HEK293T (cell line): ENCODE data around the gene SLC6A4.

ENCODE experiments used
- CTCF ChIA-PET: fragments of 350-600 bp; formaldehyde crosslinking; extraction: SDS; loops from one replicate; lab custom pipeline; 2021; ENCODE audit warnings: antibody characterized with exemption, inconsistent platforms; lab: Yijun Ruan, JAX
- POLR2A ChIA-PET: fragments of 350-600 bp; formaldehyde crosslinking; extraction: SDS; loops from one replicate; lab custom pipeline; 2020; ENCODE audit warnings: antibody characterized with exemption, inconsistent platforms; lab: Yijun Ruan, JAX
- DNase-seq: peaks from one replicate; pipeline ENCODE4 v3.0.0; 2012; ENCODE audit warnings: mixed read lengths; ENCODE audit errors: extremely low spot score
- ARNT ChIP-seq: fragments of 450-650 bp; IDR thresholded peaks from 2 replicates; pipeline ENCODE4 v1.6.1; 2017; ENCODE audit warnings: mild to moderate bottlenecking
- BHLHE40 ChIP-seq: fragments of 450-650 bp; IDR thresholded peaks from 2 replicates; pipeline ENCODE4 v1.6.1; 2016; ENCODE audit warnings: mild to moderate bottlenecking, moderate library complexity, borderline replicate concordance
- CTBP1 ChIP-seq: fragments of 450-650 bp; IDR thresholded peaks from 2 replicates; pipeline ENCODE4 v1.6.1; 2016; ENCODE audit warnings: borderline replicate concordance
- ELF4 ChIP-seq: fragments of 450-650 bp; IDR thresholded peaks from 2 replicates; pipeline ENCODE4 v1.6.1; 2017; ENCODE audit warnings: antibody characterized with exemption
- FOXA1 ChIP-seq: fragments of 450-650 bp; IDR thresholded peaks from 2 replicates; pipeline ENCODE4 v1.6.1; 2016; ENCODE audit warnings: mild to moderate bottlenecking
- FOXK2 ChIP-seq: fragments of 450-650 bp; IDR thresholded peaks from 2 replicates; pipeline ENCODE4 v1.6.1; 2016; ENCODE audit warnings: mild to moderate bottlenecking
- FOXM1 ChIP-seq: fragments of 450-650 bp; IDR thresholded peaks from 2 replicates; pipeline ENCODE4 v1.6.1; 2017; ENCODE audit warnings: mild to moderate bottlenecking, borderline replicate concordance
- HDGF ChIP-seq: fragments of 450-650 bp; IDR thresholded peaks from 2 replicates; pipeline ENCODE4 v1.6.1; 2017; ENCODE audit warnings: antibody characterized with exemption, borderline replicate concordance
- L3MBTL2 ChIP-seq: fragments of 450-650 bp; conservative IDR thresholded peaks from 2 replicates; pipeline ENCODE4 v1.6.1; 2016; ENCODE audit warnings: mild to moderate bottlenecking
- LEF1 ChIP-seq: fragments of 450-650 bp; IDR thresholded peaks from 2 replicates; pipeline ENCODE4 v1.6.1; 2017; ENCODE audit warnings: mild to moderate bottlenecking, borderline replicate concordance
- NFRKB ChIP-seq: fragments of 450-650 bp; IDR thresholded peaks from 2 replicates; pipeline ENCODE4 v1.6.1; 2016; ENCODE audit warnings: mild to moderate bottlenecking, moderate library complexity
- PKNOX1 ChIP-seq: fragments of 450-650 bp; IDR thresholded peaks from 2 replicates; pipeline ENCODE4 v1.6.1; 2016
- SP1 ChIP-seq: fragments of 450-650 bp; IDR thresholded peaks from 2 replicates; pipeline ENCODE4 v1.6.1; 2017
- SUZ12 ChIP-seq: fragments of 450-650 bp; IDR thresholded peaks from 2 replicates; pipeline ENCODE4 v1.6.1; 2016; ENCODE audit warnings: mild to moderate bottlenecking
- TARDBP ChIP-seq: fragments of 450-650 bp; IDR thresholded peaks from 2 replicates; pipeline ENCODE4 v1.6.1; 2016
- ZNF384 ChIP-seq: fragments of 450-650 bp; IDR thresholded peaks from 2 replicates; pipeline ENCODE4 v1.6.1; 2016

SLC6A4 gene

GRCh38 chr17:30251931-30252330 lies 16.4 kb upstream of the SLC6A4 start:
- POLR2A ChIA-PET = no interaction called here
- DNase-seq = no peak
- CTCF ChIA-PET = no interaction called here
- no peak for TF ChIP-seq SP1

- ChIA-PET POLR2A (interaction anchor here (0.7 kb wide), 1 partner anchor 10 kb away, joined by 3 read pairs; no protein-coding TSS in a partner anchor), CTCF (no interaction called here)
- TF ChIP-seq CTBP1 (no peak), TARDBP (no peak), SUZ12 (no peak), FOXA1 (no peak), PKNOX1 (no peak), ELF4 (no peak), SP1 (no peak), BHLHE40 (no peak), L3MBTL2 (no peak)
- no peak for DNase-seq
Observed at GRCh38 chr17:30249460-30249859, 14.0 kb upstream of the SLC6A4 start.

GRCh38 chr17:30248786-30249185 lies 13.3 kb upstream of the SLC6A4 start:
- CTCF ChIA-PET = no interaction called here
- TF ChIP-seq FOXA1 (no peak), SP1 (no peak), ARNT (no peak), BHLHE40 (no peak), PKNOX1 (no peak), ZNF384 (no peak), CTBP1 (no peak), LEF1 (no peak), L3MBTL2 (no peak), FOXK2 (no peak), TARDBP (no peak)
- no peak for DNase-seq
- POLR2A ChIA-PET = interaction anchor here (0.7 kb wide), 1 partner anchor 10 kb away, joined by 3 read pairs; no protein-coding TSS in a partner anchor

- no peak for DNase-seq
- ChIA-PET POLR2A (no interaction called here), CTCF (interaction anchor here (0.6 kb wide), 1 partner anchor 22 kb away, joined by 3 read pairs; no protein-coding TSS in a partner anchor)
- TF ChIP-seq FOXK2 = no peak
- no peak for TF ChIP-seq BHLHE40
- TF ChIP-seq ZNF384 = no peak
- TF ChIP-seq ARNT = no peak
- TF ChIP-seq CTBP1 = no peak
- no peak for TF ChIP-seq SUZ12
- no peak for TF ChIP-seq TARDBP
- TF ChIP-seq ELF4 = no peak
- no peak for TF ChIP-seq NFRKB
- TF ChIP-seq FOXM1 = no peak
- TF ChIP-seq SP1 = no peak
- TF ChIP-seq LEF1 = no peak
- no peak for TF ChIP-seq L3MBTL2
- no peak for TF ChIP-seq FOXA1
- TF ChIP-seq PKNOX1 = no peak
- no peak for TF ChIP-seq HDGF
Observed at GRCh38 chr17:30246460-30246859, 11.0 kb upstream of the SLC6A4 start.

GRCh38 chr17:30244853-30245385 lies 9.4 kb upstream of the SLC6A4 start:
- ChIA-PET POLR2A (no interaction called here), CTCF (interaction anchor here (0.6 kb wide), 1 partner anchor 231 kb away, joined by 4 read pairs; no protein-coding TSS in a partner anchor)
- TF ChIP-seq ARNT = no peak
- no peak for TF ChIP-seq TARDBP
- DNase-seq = no peak

GRCh38 chr17:30243568-30243967 lies 8.1 kb upstream of the SLC6A4 start:
- CTCF ChIA-PET = no interaction called here
- POLR2A ChIA-PET = no interaction called here
- DNase-seq = no peak
- TF ChIP-seq ZNF384 = no peak
- TF ChIP-seq CTBP1 = no peak
- TF ChIP-seq SP1 = no peak
- TF ChIP-seq ARNT = no peak
- TF ChIP-seq ELF4 = no peak
- no peak for TF ChIP-seq FOXM1
- no peak for TF ChIP-seq HDGF
- TF ChIP-seq PKNOX1 = no peak
- no peak for TF ChIP-seq SUZ12
- no peak for TF ChIP-seq LEF1

GRCh38 chr17:30243002-30243401 lies 7.5 kb upstream of the SLC6A4 start:
- no peak for TF ChIP-seq NFRKB
- TF ChIP-seq ELF4 = no peak
- no peak for TF ChIP-seq L3MBTL2
- no peak for TF ChIP-seq FOXM1
- no peak for TF ChIP-seq CTBP1
- TF ChIP-seq LEF1 = no peak
- no peak for TF ChIP-seq PKNOX1
- no peak for TF ChIP-seq HDGF
- TF ChIP-seq SP1 = no peak
- TF ChIP-seq BHLHE40 = no peak
- TF ChIP-seq FOXA1 = no peak
- no peak for TF ChIP-seq ZNF384
- no peak for TF ChIP-seq FOXK2
- ChIA-PET CTCF (no interaction called here), POLR2A (no interaction called here)
- DNase-seq = no peak
